ENCODE measurements around the gene TENM4.
A peak's percentile ranks its signal among the peaks of the same experiment; 100 is the strongest.

The TENM4 gene

GRCh38 chr11:78744202-78744601, 696.6 kb downstream of the TENM4 start:
- DNase-seq (ENCODE audit: low spot score): no peak

- no peak for DNase-seq (ENCODE audit: low spot score)
Measured at GRCh38 chr11:78742430-78742829, 698.4 kb downstream of the TENM4 start.

- DNase-seq (ENCODE audit: low spot score): no peak
Measured at GRCh38 chr11:78741741-78742140, 699.1 kb downstream of the TENM4 start.

- no peak for DNase-seq (ENCODE audit: low spot score)
Measured at GRCh38 chr11:78740199-78741071, 700.4 kb downstream of the TENM4 start.

- no peak for DNase-seq (ENCODE audit: low spot score)
Measured at GRCh38 chr11:78737891-78738290, 702.9 kb downstream of the TENM4 start.

- DNase-seq (ENCODE audit: low spot score): no peak
Measured at GRCh38 chr11:78737301-78737700, 703.5 kb downstream of the TENM4 start.

GRCh38 chr11:78735711-78736110, 705.1 kb downstream of the TENM4 start:
- DNase-seq (ENCODE audit: low spot score): no peak

- DNase-seq (ENCODE audit: low spot score): no peak
Measured at GRCh38 chr11:78733031-78733430, 707.8 kb downstream of the TENM4 start.

- DNase-seq (ENCODE audit: low spot score): no peak
Measured at GRCh38 chr11:78732246-78732645, 708.6 kb downstream of the TENM4 start.

GRCh38 chr11:78731027-78731426, 709.8 kb downstream of the TENM4 start:
- no peak for DNase-seq (ENCODE audit: low spot score)

GRCh38 chr11:78730267-78730824, 710.5 kb downstream of the TENM4 start:
- DNase-seq (ENCODE audit: low spot score): no peak

GRCh38 chr11:78727816-78728215, 713.0 kb downstream of the TENM4 start:
- no peak for DNase-seq (ENCODE audit: low spot score)

GRCh38 chr11:78725200-78725599, 715.6 kb downstream of the TENM4 start:
- DNase-seq (ENCODE audit: low spot score): no peak

- no peak for DNase-seq (ENCODE audit: low spot score)
Measured at GRCh38 chr11:78722786-78723185, 718.0 kb downstream of the TENM4 start.

- DNase-seq (ENCODE audit: low spot score): no peak
Measured at GRCh38 chr11:78720281-78720989, 720.4 kb downstream of the TENM4 start.

- DNase-seq (ENCODE audit: low spot score): no peak
Measured at GRCh38 chr11:78717041-78717440, 723.8 kb downstream of the TENM4 start.

GRCh38 chr11:78715639-78716311, 725.1 kb downstream of the TENM4 start:
- DNase-seq (ENCODE audit: low spot score): peak; percentile 58

- DNase-seq (ENCODE audit: low spot score): no peak
Measured at GRCh38 chr11:78714539-78714938, 726.3 kb downstream of the TENM4 start.

GRCh38 chr11:78711735-78712134, 729.1 kb downstream of the TENM4 start:
- DNase-seq (ENCODE audit: low spot score): no peak

GRCh38 chr11:78710417-78710816, 730.4 kb downstream of the TENM4 start:
- no peak for DNase-seq (ENCODE audit: low spot score)

- DNase-seq (ENCODE audit: low spot score): peak; percentile 44
Measured at GRCh38 chr11:78708388-78708787, 732.4 kb downstream of the TENM4 start.

- DNase-seq (ENCODE audit: low spot score): no peak
Measured at GRCh38 chr11:78706551-78706950, 734.3 kb downstream of the TENM4 start.
